Raji (cell line): Measurements from ENCODE around the gene ATP2A1.

Source experiments
- POLR2A ChIP-seq: IDR thresholded peaks from 2 replicates; pipeline ENCODE4 v1.6.1; 2011; ENCODE audit warnings: low read depth, low read length, control low read depth; ENCODE audit not compliant: insufficient read depth

ATP2A1 gene

GRCh38 chr16:28878083-28878926, at the start of gene ATP2A1:
ATP2A1 (plus strand) TSS chr16:28878488; CDS start chr16:28878672, 184 bp downstream.
- TF ChIP-seq POLR2A = no peak

GRCh38 chr16:28829747-28830146, 48.5 kb upstream of the ATP2A1 start:
- TF ChIP-seq POLR2A = no peak

GRCh38 chr16:28830531-28830930, 47.8 kb upstream of the ATP2A1 start:
- TF ChIP-seq POLR2A = no peak

GRCh38 chr16:28834349-28834748, 43.9 kb upstream of the ATP2A1 start:
- no peak for TF ChIP-seq POLR2A

- no peak for TF ChIP-seq POLR2A
Observed at GRCh38 chr16:28834873-28835863, 43.1 kb upstream of the ATP2A1 start.

- no peak for TF ChIP-seq POLR2A
Observed at GRCh38 chr16:28835864-28836760, 42.2 kb upstream of the ATP2A1 start.

GRCh38 chr16:28836761-28837064, 41.6 kb upstream of the ATP2A1 start:
- no peak for TF ChIP-seq POLR2A

GRCh38 chr16:28837672-28838557, 40.4 kb upstream of the ATP2A1 start:
- TF ChIP-seq POLR2A = no peak

- TF ChIP-seq POLR2A = no peak
Observed at GRCh38 chr16:28838558-28838918, 39.8 kb upstream of the ATP2A1 start.

- TF ChIP-seq POLR2A = no peak
Observed at GRCh38 chr16:28839004-28839639, 39.2 kb upstream of the ATP2A1 start.

- no peak for TF ChIP-seq POLR2A
Observed at GRCh38 chr16:28839899-28840298, 38.4 kb upstream of the ATP2A1 start.

GRCh38 chr16:28842696-28843095, 35.6 kb upstream of the ATP2A1 start:
- no peak for TF ChIP-seq POLR2A

GRCh38 chr16:28843766-28844165, 34.5 kb upstream of the ATP2A1 start:
- no peak for TF ChIP-seq POLR2A

GRCh38 chr16:28844226-28844885, 33.9 kb upstream of the ATP2A1 start:
- no peak for TF ChIP-seq POLR2A
